ENCODE measurements around the gene PASD1. TPM values are rescaled to one million over a fixed set of nuclear protein-coding genes. Genes with fewer than 3 reads are reported as not detected.
"Not testable (repeated sequence)": the region's sequence is repeated elsewhere in the genome, so short reads cannot be mapped to it uniquely, and the experiment has no call there.

PASD1 gene
- total RNA-seq, 2 donors from 2014 or later, result not detected

DNA sequence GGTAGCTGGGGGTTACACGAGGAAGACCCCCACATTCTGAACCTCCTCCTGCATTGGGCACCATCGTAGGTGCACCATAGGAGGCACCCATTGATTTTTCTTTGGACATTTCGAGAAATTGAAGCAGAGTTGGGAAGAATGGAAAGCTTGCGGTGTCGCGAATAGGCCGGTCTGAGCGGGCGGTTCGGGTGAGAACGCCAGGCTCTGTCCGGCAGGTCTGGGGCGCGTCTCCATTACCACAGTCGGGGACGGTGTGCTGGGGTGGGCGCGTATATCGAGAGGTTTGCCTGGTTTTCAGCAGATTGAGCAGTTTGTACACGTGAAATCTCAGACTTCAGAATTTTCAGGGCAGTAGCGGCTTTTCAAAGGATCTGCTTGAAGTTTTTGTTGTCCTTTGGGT is 560 bp downstream of the PASD1 start:
- Histone ChIP-seq H3K9me3 (no peaks in the 10 kb centered on the region), H3K36me3 (no peaks in the 10 kb centered on the region), H3K27me3 (no peaks in the 10 kb centered on the region), H3K4me1 (no peaks in the 10 kb centered on the region), H3K27ac (no peak overlapping the region), H3K4me3 (no peak overlapping the region)
- DNase-seq (ENCODE audit: low spot score), result no peak
- TF ChIP-seq, protein P1, sequence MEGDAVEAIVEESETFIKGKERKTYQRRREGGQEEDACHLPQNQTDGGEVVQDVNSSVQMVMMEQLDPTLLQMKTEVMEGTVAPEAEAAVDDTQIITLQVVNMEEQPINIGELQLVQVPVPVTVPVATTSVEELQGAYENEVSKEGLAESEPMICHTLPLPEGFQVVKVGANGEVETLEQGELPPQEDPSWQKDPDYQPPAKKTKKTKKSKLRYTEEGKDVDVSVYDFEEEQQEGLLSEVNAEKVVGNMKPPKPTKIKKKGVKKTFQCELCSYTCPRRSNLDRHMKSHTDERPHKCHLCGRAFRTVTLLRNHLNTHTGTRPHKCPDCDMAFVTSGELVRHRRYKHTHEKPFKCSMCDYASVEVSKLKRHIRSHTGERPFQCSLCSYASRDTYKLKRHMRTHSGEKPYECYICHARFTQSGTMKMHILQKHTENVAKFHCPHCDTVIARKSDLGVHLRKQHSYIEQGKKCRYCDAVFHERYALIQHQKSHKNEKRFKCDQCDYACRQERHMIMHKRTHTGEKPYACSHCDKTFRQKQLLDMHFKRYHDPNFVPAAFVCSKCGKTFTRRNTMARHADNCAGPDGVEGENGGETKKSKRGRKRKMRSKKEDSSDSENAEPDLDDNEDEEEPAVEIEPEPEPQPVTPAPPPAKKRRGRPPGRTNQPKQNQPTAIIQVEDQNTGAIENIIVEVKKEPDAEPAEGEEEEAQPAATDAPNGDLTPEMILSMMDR (IDR thresholded peaks at IDR 0.05), result no peak

DNA sequence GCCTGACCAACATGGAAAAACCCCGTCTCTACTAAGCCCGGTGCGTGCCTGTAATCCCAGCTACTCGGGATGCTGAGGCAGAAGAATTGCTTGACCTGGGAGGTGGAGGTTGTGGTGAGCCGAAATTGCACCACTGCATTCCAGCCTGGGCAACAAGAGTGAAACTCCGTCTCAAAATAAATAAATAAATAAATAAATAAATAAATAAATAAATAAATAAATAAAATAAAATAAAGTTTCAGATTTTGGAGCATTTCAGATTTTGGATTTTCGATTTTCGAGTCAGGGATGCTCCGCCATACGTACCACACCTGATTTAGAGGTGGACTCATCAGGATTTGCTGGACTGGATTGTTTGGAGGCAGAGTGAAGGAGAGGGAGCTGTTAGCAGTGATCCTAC is 3.4 kb downstream of the PASD1 start:
- not testable (repeated sequence) for H3K27ac ChIP-seq; H3K4me1 ChIP-seq; DNase-seq (ENCODE audit: low spot score); H3K27me3 ChIP-seq; H3K4me3 ChIP-seq; H3K9me3 ChIP-seq; H3K36me3 ChIP-seq

DNA sequence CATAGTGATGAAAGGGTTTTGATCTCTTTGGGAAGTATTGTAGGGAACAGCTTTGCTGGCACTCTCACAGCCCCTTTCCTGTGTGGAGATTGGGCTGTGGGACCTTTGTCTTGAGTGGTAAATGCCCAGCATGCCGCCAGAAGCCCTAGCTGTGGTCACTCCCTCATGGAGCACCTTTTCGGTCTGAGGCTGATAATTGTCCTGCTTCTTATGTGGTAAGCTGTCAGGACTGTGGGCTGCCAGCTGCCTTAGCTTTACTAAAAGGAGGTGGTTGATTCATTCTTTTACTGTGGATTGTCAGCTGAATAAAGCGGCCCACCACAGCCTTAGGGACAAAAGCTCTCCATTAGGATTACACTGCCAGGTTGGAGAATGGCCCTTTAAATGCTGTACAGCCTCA is 7.1 kb downstream of the PASD1 start:
- Histone ChIP-seq H3K4me3 (no peak overlapping the region), H3K4me1 (no peaks in the 10 kb centered on the region), H3K27ac (no peak overlapping the region), H3K36me3 (no peaks in the 10 kb centered on the region), H3K9me3 (no peaks in the 10 kb centered on the region), H3K27me3 (no peaks in the 10 kb centered on the region)
- no peak for DNase-seq (ENCODE audit: low spot score)
- TF ChIP-seq, protein P1 (IDR thresholded peaks at IDR 0.05), result no peak

- H3K4me1 ChIP-seq; H3K27me3 ChIP-seq; H3K4me3 ChIP-seq; DNase-seq (ENCODE audit: low spot score); H3K9me3 ChIP-seq; H3K36me3 ChIP-seq; H3K27ac ChIP-seq: not testable (repeated sequence)
Measured at GRCh38 chrX:151593384-151593783, 29.9 kb downstream of the PASD1 start.

GRCh38 chrX:151596282-151596681 is 32.8 kb downstream of the PASD1 start:
- Histone ChIP-seq H3K4me3 (no peak overlapping the region), H3K9me3 (no peaks in the 10 kb centered on the region), H3K4me1 (no peaks in the 10 kb centered on the region), H3K27ac (no peak overlapping the region), H3K36me3 (no peaks in the 10 kb centered on the region), H3K27me3 (no peaks in the 10 kb centered on the region)
- DNase-seq (ENCODE audit: low spot score), result no peak
- TF ChIP-seq, protein P1 (IDR thresholded peaks at IDR 0.05), result no peak

DNA sequence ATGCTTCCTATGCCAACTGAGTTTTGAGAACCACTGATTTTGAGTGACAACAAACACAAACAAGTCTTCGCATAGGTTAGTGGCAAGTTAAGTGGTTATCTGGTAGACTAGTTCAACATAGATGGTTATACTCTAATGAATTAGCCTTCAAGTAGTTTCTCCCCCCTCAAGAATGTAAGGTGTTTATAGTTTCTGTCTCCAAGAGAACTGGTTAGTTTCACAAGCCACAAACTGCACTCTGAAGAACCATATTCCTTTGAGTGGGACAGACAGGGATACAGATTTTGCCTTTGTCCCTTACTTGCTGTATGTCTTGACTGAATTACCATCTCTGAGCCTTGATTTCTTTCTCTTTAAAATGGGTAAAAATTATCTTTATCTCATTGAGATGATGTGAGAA is 41.5 kb downstream of the PASD1 start:
- Histone ChIP-seq H3K27ac (no peak overlapping the region), H3K36me3 (no peaks in the 10 kb centered on the region), H3K4me3 (no peak overlapping the region), H3K4me1 (no peaks in the 10 kb centered on the region), H3K9me3 (no peaks in the 10 kb centered on the region), H3K27me3 (no peaks in the 10 kb centered on the region)
- TF ChIP-seq, protein P1 (IDR thresholded peaks at IDR 0.05), result no peak
- no peak for DNase-seq (ENCODE audit: low spot score)

- H3K4me1 ChIP-seq, result no peaks in the 10 kb centered on the region
- H3K36me3 ChIP-seq, result no peaks in the 10 kb centered on the region
- no peak for DNase-seq (ENCODE audit: low spot score)
- H3K27ac ChIP-seq, result no peak overlapping the region
- H3K4me3 ChIP-seq, result no peak overlapping the region
- TF ChIP-seq, protein P1 (IDR thresholded peaks at IDR 0.05), result no peak
- H3K27me3 ChIP-seq, result no peaks in the 10 kb centered on the region
- H3K9me3 ChIP-seq, result no peaks in the 10 kb centered on the region
Measured at GRCh38 chrX:151609222-151609621, 45.7 kb downstream of the PASD1 start.

Measured in right atrium auricular region (tissue), 2 donors.